ENCODE results near the gene DGCR6L. TPM values are rescaled to one million over a fixed set of nuclear protein-coding genes. Genes with fewer than 3 reads are reported as not detected.

The DGCR6L gene
- total and polyA plus RNA-seq, 8 donors = 35.5 to 52.2 (median 47.2) TPM

- Histone ChIP-seq H3K27ac (no peak overlapping the region), H3K9me3 (no peaks in the 10 kb centered on the region), H3K36me3 (no peaks in the 10 kb centered on the region), H3K4me3 (no peak overlapping the region), H3K27me3 (peaks cover 0 to 29% of the 10 kb centered on the region in 2 donors), H3K4me1 (peaks cover 7 to 16% of the 10 kb centered on the region in 2 donors)
- intact Hi-C loops (cut with DNase I) = no loop called here
- no peak for TF ChIP-seq CTCF (IDR thresholded peaks at IDR 0.05)
- ATAC-seq (no peak), DNase-seq (no peak)
These were observed 24.4 kb downstream of the DGCR6L start for GRCh38 chr22:20295262-20296064.

- no peak for DNase-seq
- ATAC-seq = no peak
These were observed 27.1 kb downstream of the DGCR6L start for GRCh38 chr22:20292673-20293232.

GRCh38 chr22:20292108-20292507, 27.8 kb downstream of the DGCR6L start:
- TF ChIP-seq CTCF (IDR thresholded peaks at IDR 0.05) = no peak
- DNase-seq = no peak
- peaks cover 0 to 24% of the 10 kb centered on the region in 2 donors for H3K27me3 ChIP-seq
- H3K4me3 ChIP-seq = no peak overlapping the region
- H3K4me1 ChIP-seq = no peaks in the 10 kb centered on the region
- H3K9me3 ChIP-seq = no peaks in the 10 kb centered on the region
- intact Hi-C loops (cut with DNase I) = no loop called here
- H3K36me3 ChIP-seq = no peaks in the 10 kb centered on the region
- no peak overlapping the region for H3K27ac ChIP-seq
- no peak for ATAC-seq

More at GRCh38 chr22:20292673-20293232, 27.1 kb downstream of the DGCR6L start:
- Histone ChIP-seq H3K4me1 (no peaks in the 10 kb centered on the region), H3K36me3 (no peaks in the 10 kb centered on the region), H3K4me3 (no peak overlapping the region), H3K27ac (no peak overlapping the region), H3K27me3 (peaks cover 0 to 24% of the 10 kb centered on the region in 2 donors), H3K9me3 (no peaks in the 10 kb centered on the region)
- intact Hi-C loops (cut with DNase I) = no loop called here
- no peak for TF ChIP-seq CTCF (IDR thresholded peaks at IDR 0.05)

- DNase-seq = no peak
- no peak for TF ChIP-seq CTCF (IDR thresholded peaks at IDR 0.05)
- no peaks in the 10 kb centered on the region for H3K4me1 ChIP-seq
These were observed 28.2 kb downstream of the DGCR6L start for GRCh38 chr22:20291604-20292063.

GRCh38 chr22:20291249-20291586, 28.6 kb downstream of the DGCR6L start:
- H3K36me3 ChIP-seq = no peaks in the 10 kb centered on the region
- intact Hi-C loops (cut with DNase I) = no loop called here
- no peak overlapping the region for H3K27ac ChIP-seq
- H3K4me1 ChIP-seq = no peaks in the 10 kb centered on the region
- ATAC-seq = no peak
- no peak for TF ChIP-seq CTCF (IDR thresholded peaks at IDR 0.05)
- no peaks in the 10 kb centered on the region for H3K9me3 ChIP-seq
- no peak overlapping the region for H3K4me3 ChIP-seq
- DNase-seq = no peak
- peaks cover 0 to 24% of the 10 kb centered on the region in 2 donors for H3K27me3 ChIP-seq

More at GRCh38 chr22:20291604-20292063, 28.2 kb downstream of the DGCR6L start:
- no peaks in the 10 kb centered on the region for H3K9me3 ChIP-seq
- H3K27me3 ChIP-seq = peaks cover 0 to 24% of the 10 kb centered on the region in 2 donors
- no peaks in the 10 kb centered on the region for H3K36me3 ChIP-seq
- H3K27ac ChIP-seq = no peak overlapping the region
- intact Hi-C loops (cut with DNase I) = no loop called here
- no peak for ATAC-seq
- no peak overlapping the region for H3K4me3 ChIP-seq
